Adrenal gland (tissue), 12 donors: ENCODE data around the gene ADD1. TPM values are rescaled to one million over a fixed set of nuclear protein-coding genes. Genes with fewer than 3 reads are reported as not detected.
A peak's percentile ranks its signal among the peaks of the same experiment; 100 is the strongest.

Experiments used
- DNase-seq, 7 donors: peaks; one replicate each; pipeline ENCODE4 v3.0.0-alpha.2; 2019 to 2020
- H3K27ac ChIP-seq, 5 donors: fragments of 200-600 bp; sonication (generic) in 4 of 5; 1 replicate in 3 of 5; 2 replicates in 2 of 5; pipeline versions ENCODE4 v1.5.1 to v1.8.0; 2016 to 2020; ENCODE audit warnings: mild to moderate bottlenecking in 1 of 5
- H3K27me3 ChIP-seq: fragments of 200-600 bp; 2 replicates; pipeline ENCODE4 v1.8.0; 2021
- H3K36me3 ChIP-seq, 2 donors: fragments of 200-600 bp; replicated peaks in 1 of 2; 1 replicate in 1 of 2; 2 replicates in 1 of 2; pipeline versions ENCODE4 v1.5.1 to v1.8.0; 2018 to 2022
- H3K4me1 ChIP-seq, 2 donors: fragments of 200-600 bp; replicated peaks in 1 of 2; 1 replicate in 1 of 2; 2 replicates in 1 of 2; pipeline versions ENCODE4 v1.5.1 to v1.8.0; 2018 to 2021
- H3K4me3 ChIP-seq, 4 donors: fragments of 200-600 bp; sonication (generic) in 3 of 4; one replicate each; pipeline ENCODE4 v1.5.1; 2016 to 2018
- H3K9me3 ChIP-seq, 3 donors: fragments of 200-600 bp; sonication (generic) in 1 of 3; replicated peaks in 1 of 3; 1 replicate in 2 of 3; 2 replicates in 1 of 3; pipeline versions ENCODE4 v1.5.1 to v1.8.0; 2016 to 2021
- POLR2A ChIP-seq, 2 donors: fragments of 450-650 bp; IDR thresholded peaks; one replicate each; pipeline ENCODE4 v1.6.1; 2017; ENCODE audit warnings: antibody characterized with exemption in 2 of 2, mild to moderate bottlenecking in 2 of 2, moderate library complexity in 1 of 2
- WGBS, 4 donors: extraction: QIAGEN DNeasy Blood & Tissue Kit in 2 of 4; methylation state at CpG; one replicate each; pipeline versions ENCODE4 v1.1.5 to v1.1.7; 2013 to 2017; 5-methylcytosine and 5-hydroxymethylcytosine counted together
- intact Hi-C, 2 donors: fragments of 100-400 bp; cut with DNase I; formaldehyde crosslinking; loops; one replicate each; pipeline versions ENCODE4 v1.14.1 to v1.15.0; 2022 to 2023
- polyA plus RNA-seq, 3 donors: library from polyadenylated mRNA; stranded (reverse); fragments of 200-250 nt in 2 of 3; fragments of 350-450 nt in 1 of 3; fragmentation: Illumina TruSeq in 1 of 3; extraction: RNeasy Lipid Tissue Mini Kit (QIAGEN cat#74804) in 1 of 3; gene quantifications; one replicate each; pipeline ENCODE4 v1.2.3, GENCODE V29; 2013 to 2014
- total RNA-seq, 9 donors: library from RNA; depleted of rRNA in 4 of 9; stranded (reverse); fragments of >200 nt in 4 of 9; fragments of 120-200 nt in 1 of 9; fragmentation: NEBNext Ultra II Directional in 1 of 9; extraction: Animal tissue kit (Norgen Biotek cat#: 25700) in 1 of 9; gene quantifications; one replicate each; pipeline versions ENCODE4 v1.1.0 to v1.2.4, GENCODE V29; 2013 to 2023
- TF ChIP-seq, protein P1 (sequence below), 6 experiments: fragments of 450-650 bp in 4 of 6; fragments of 200-600 bp in 2 of 6; sonication (generic) in 1 of 6; IDR thresholded peaks; 1 replicate in 5 of 6; 2 replicates in 1 of 6; pipeline versions ENCODE4 v1.5.1 to v1.8.0; 2016 to 2021; ENCODE audit warnings: antibody characterized with exemption in 6 of 6, mild to moderate bottlenecking in 2 of 6, moderate library complexity in 1 of 6
- donor health status: healthy with polysubstance abuse.
- donor health status: Bipolar disorder and iron deficiency.
- donor health status: DM: yes; HTN: yes; CAD: no.
- donor health status: DM: no; HTN: no; CAD: no.
- donor health status: DM: no; HTN: no; CAD: no.
- donor health status: DM: yes; HTN: yes; CAD: no.

The ADD1 gene
- total and polyA plus RNA-seq, 12 donors, result 134 to 468 (median 241) TPM

DNA sequence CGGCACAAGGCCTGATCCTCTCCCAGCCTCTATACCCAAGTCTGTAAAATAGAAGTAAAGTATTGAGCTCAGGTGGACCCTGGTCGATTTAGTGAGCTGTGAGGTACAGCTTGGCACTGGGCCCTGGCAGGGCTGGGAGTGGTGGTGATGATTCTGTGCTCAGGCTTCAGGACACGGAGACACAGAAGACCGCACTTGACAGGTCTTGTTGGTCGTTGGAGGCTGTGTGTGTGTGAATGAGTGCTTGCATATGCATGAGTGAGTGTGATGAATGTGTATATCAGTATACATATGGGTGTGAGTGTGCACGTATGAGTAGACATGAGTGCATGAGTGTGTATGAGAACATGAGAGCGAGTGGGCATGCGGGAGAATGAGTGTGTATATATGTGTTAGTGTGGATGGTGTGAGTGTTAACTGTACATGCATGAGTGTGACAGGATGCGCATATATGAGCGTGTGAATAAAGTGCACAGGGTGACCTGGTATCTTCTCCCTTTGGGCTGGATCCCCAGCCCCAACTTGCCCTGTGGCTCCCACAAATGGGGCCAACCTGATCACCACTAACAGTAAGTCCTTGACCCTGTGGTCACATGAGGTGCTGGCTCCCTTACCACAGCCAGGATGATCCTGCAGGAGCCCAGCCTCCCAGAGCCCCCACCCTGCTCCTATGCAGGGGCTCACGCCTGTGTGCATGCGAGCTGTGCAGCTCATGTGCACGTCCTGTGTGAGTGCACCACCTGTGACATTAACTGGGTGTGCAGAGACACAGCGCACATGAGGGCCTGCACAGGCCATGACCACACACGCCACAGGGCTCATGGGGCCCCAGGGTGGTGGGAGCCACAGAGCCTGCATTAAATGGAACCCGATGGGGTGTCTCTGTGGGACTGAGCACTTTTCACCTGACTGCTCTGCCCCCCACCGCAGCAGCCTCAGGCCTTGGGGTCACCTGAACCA, 29.9 kb upstream of the ADD1 start:
- Histone ChIP-seq H3K36me3 (no peaks in the 10 kb centered on the region), H3K9me3 (peaks cover 0 to 6% (median 0%) of the 10 kb centered on the region in 3 donors), H3K27me3 (no peaks in the 10 kb centered on the region), H3K4me3 (peak overlapping the region in 1 of 4 donors; percentile 50), H3K27ac (peak overlapping the region in 2 of 5 donors; percentile 74 to 89), H3K4me1 (peaks cover 16 to 44% of the 10 kb centered on the region in 2 donors)
- WGBS, 4 donors, result 84 to 89% (median 87%) methylated on average over 13 to 17 of the region's 17 CpGs
- intact Hi-C loops, result no loop called here
- TF ChIP-seq POLR2A (IDR thresholded peaks at IDR 0.05), result no peak
- TF ChIP-seq, protein P1, sequence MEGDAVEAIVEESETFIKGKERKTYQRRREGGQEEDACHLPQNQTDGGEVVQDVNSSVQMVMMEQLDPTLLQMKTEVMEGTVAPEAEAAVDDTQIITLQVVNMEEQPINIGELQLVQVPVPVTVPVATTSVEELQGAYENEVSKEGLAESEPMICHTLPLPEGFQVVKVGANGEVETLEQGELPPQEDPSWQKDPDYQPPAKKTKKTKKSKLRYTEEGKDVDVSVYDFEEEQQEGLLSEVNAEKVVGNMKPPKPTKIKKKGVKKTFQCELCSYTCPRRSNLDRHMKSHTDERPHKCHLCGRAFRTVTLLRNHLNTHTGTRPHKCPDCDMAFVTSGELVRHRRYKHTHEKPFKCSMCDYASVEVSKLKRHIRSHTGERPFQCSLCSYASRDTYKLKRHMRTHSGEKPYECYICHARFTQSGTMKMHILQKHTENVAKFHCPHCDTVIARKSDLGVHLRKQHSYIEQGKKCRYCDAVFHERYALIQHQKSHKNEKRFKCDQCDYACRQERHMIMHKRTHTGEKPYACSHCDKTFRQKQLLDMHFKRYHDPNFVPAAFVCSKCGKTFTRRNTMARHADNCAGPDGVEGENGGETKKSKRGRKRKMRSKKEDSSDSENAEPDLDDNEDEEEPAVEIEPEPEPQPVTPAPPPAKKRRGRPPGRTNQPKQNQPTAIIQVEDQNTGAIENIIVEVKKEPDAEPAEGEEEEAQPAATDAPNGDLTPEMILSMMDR (IDR thresholded peaks at IDR 0.05), result no peak
- DNase-seq, result no peak

DNA sequence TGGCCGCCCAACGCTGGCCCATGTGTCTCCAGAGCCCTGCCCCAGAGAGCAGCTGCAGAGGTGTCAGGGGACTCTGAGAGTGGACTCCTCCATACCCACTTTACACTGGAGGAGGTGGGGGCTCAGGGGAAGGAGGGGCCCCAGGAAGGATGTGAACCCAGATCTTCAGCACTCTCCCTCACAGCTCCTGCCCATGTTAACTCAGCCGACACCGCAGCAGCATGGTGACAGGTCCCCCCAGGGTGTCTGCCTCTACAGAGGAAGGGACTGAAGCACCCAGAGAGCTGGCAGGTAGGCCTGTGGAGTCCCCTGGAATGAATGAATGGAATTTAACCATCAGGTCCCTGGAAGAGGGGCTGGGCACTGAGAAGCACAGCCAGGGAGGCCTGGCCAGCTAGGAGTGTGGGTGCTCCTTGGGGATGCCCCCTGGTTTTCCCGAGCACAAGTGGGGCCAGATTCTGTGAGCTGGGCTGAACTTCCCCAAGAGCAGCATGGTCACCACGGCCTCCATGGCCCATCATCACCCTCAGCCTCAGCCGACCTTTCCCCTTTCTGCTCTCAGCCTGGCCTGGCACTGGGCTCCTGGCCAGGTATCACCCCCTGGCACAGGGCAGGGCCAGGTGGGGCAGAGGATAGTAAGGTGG, 28.9 kb upstream of the ADD1 start:
- TF ChIP-seq POLR2A (IDR thresholded peaks at IDR 0.05), result no peak
- TF ChIP-seq, protein P1 (IDR thresholded peaks at IDR 0.05), result no peak
- intact Hi-C loops, result no loop called here
- Histone ChIP-seq H3K36me3 (no peaks in the 10 kb centered on the region), H3K9me3 (peaks cover 0 to 6% (median 0%) of the 10 kb centered on the region in 3 donors), H3K27me3 (no peaks in the 10 kb centered on the region), H3K4me3 (no peak overlapping the region), H3K27ac (no peak overlapping the region), H3K4me1 (peaks cover 16 to 41% of the 10 kb centered on the region in 2 donors)
- DNase-seq, result no peak
- 50 to 89% (median 79%) methylated on average over 2 to 7 of the region's 7 CpGs for WGBS, 4 donors

DNA sequence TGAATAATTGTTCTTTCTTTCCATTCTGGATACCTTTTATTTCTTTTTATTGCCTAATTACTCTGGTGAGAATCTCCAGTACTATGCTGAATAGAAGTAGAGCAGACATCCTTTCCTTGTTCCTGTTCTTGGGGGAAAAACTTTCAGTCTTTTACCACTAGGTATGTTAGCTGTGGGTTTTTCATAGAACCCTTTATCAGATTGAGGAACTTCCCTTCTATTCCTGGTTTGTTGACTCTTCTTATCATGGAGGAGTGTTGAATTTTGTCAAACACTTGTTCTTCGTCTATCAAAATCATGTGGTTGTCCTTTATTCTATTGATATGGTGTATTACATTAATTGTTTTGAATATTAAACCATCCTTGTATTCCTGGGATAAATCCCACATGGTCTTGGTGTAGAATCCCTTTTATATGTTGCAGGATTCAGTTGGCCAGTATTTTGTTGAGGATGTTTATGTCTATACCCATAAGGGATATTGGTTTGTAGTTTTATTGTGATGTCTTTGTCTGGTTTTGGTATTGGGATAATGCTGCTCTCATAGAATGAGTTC, 27.2 kb upstream of the ADD1 start:
- TF ChIP-seq, protein P1 (IDR thresholded peaks at IDR 0.05), result no peak
- no peak for TF ChIP-seq POLR2A (IDR thresholded peaks at IDR 0.05)
- WGBS, 4 donors, result 87 to 97% (median 90%) methylated on average over 1 of the region's 1 CpG
- Histone ChIP-seq H3K9me3 (peaks cover 0 to 6% (median 0%) of the 10 kb centered on the region in 3 donors), H3K36me3 (peaks cover 0 to 6% of the 10 kb centered on the region in 2 donors), H3K4me1 (peaks cover 8 to 25% of the 10 kb centered on the region in 2 donors), H3K4me3 (no peak overlapping the region), H3K27ac (no peak overlapping the region), H3K27me3 (no peaks in the 10 kb centered on the region)
- no peak for DNase-seq
- intact Hi-C loops, result no loop called here

DNA sequence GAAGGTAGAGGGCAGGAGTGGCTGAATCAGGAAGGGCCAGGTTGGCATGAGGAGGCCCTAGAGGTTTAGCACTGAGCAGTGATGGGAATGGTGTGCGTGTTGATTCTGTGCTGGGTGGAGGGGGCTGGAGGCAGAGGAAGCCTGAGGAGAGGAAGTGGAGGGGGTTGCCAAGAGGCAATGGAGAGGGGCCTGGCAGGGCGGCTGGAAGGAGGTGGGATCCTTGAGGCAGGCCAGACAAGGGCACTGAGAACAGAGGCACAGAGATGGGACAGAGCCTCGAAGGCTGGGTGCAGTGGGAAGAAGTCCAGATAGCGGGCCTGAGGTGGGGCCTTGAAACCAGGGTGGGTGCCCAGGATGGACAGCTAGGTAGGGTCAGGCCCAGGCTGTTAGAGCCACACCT, 26.5 kb upstream of the ADD1 start:
- Histone ChIP-seq H3K4me1 (peaks cover 5 to 19% of the 10 kb centered on the region in 2 donors), H3K27ac (no peak overlapping the region), H3K27me3 (no peaks in the 10 kb centered on the region), H3K36me3 (peaks cover 0 to 6% of the 10 kb centered on the region in 2 donors), H3K4me3 (no peak overlapping the region), H3K9me3 (peaks cover 0 to 6% (median 0%) of the 10 kb centered on the region in 3 donors)
- TF ChIP-seq, protein P1 (IDR thresholded peaks at IDR 0.05), result no peak
- TF ChIP-seq POLR2A (IDR thresholded peaks at IDR 0.05), result no peak
- WGBS, 4 donors, result 60 to 84% (median 73%) methylated on average over 4 of the region's 4 CpGs
- intact Hi-C loops, result no loop called here
- DNase-seq, result no peak
